ENCODE measurements around the gene CT47A1. TPM values are rescaled to one million over a fixed set of nuclear protein-coding genes. Genes with fewer than 3 reads are reported as not detected.

The CT47A1 gene
- total and polyA plus RNA-seq, 10 of the 15 experiments (the other 5 are each of a cell fraction or from before 2014, with no cell fraction given): not detected

GRCh38 chrX:121028419-121028818, 42.9 kb upstream of the CT47A1 start (continued):
- TF ChIP-seq BCL3 (IDR thresholded peaks at IDR 0.05; ENCODE audit: borderline replicate concordance, insufficient read depth, low read depth, low read length, poor library complexity, severe bottlenecking) (no peak), SIN3A (IDR thresholded peaks at IDR 0.05; ENCODE audit: low read depth, low read length) (no peak), REST (IDR thresholded peaks at IDR 0.05; ENCODE audit: low read depth, low read length) (no peak), MXI1 (IDR thresholded peaks at IDR 0.05; ENCODE audit: low read depth, low read length) (no peak), HDAC6 (IDR thresholded peaks at IDR 0.05; ENCODE audit: unreplicated experiment) (no peak)

- H4K20me1 ChIP-seq (ENCODE audit: control insufficient read depth, insufficient read depth): no peaks in the 10 kb centered on the region
- no peak overlapping the region for H3K4me2 ChIP-seq (ENCODE audit: control insufficient read depth, insufficient read depth)
- H2AFZ ChIP-seq (ENCODE audit: control insufficient read depth, low read depth, low read length): no peak overlapping the region
- intact Hi-C loops (cut with micrococcal nuclease; ENCODE audit: unreplicated experiment) (no loop called here), in situ Hi-C loops (cut with MboI) (no loop called here)
- FAIRE-seq (no peak), ATAC-seq (no peak), DNase-seq (ENCODE audit: low read depth, low spot score) (no peak)
- ChIA-PET POLR2A (no interaction called here), RAD21 (ENCODE audit: unreplicated experiment) (no interaction called here), SMC1A (ENCODE audit: uncharacterized antibody, unreplicated experiment) (no interaction called here), CTCF (no interaction called here)
- H3K79me2 ChIP-seq (ENCODE audit: control insufficient read depth, insufficient read depth, low read length): no peaks in the 10 kb centered on the region
- 3% methylated on average over 2 of the region's 2 CpGs for WGBS (ENCODE audit: insufficient coverage, insufficient replicate concordance, low lambda C conversion rate, missing lambda C conversion rate)
- no peaks in the 10 kb centered on the region for H3K36me3 ChIP-seq (ENCODE audit: control insufficient read depth in 2 of 2, insufficient read depth in 2 of 2, low read length in 1 of 2)
- H3K9me3 ChIP-seq (replicated peaks; ENCODE audit: control insufficient read depth, insufficient read depth, low read length): no peaks in the 10 kb centered on the region; the same call in 2 of the 3 replicates
- TF ChIP-seq IKZF1 (conservative IDR thresholded peaks at IDR 0.05): no peak
- no peaks in the 10 kb centered on the region for H3K4me1 ChIP-seq (ENCODE audit: control insufficient read depth, insufficient read depth, low read length)
- no peak overlapping the region for H3K9ac ChIP-seq (ENCODE audit: control insufficient read depth, insufficient read depth, low read length)
- H3K4me3 ChIP-seq: no peak overlapping the region
- no peak overlapping the region for H3K27ac ChIP-seq (ENCODE audit: control insufficient read depth, insufficient read depth)
- no peaks in the 10 kb centered on the region for H3K27me3 ChIP-seq (replicated peaks in 1 of 2; ENCODE audit: control insufficient read depth in 2 of 2, insufficient read depth in 2 of 2, low read length in 1 of 2)
- no TSS peak for BruUV-seq (replicated peaks)
Observed at GRCh38 chrX:121014826-121015225, 29.3 kb upstream of the CT47A1 start.

Measured in GM12878 (cell line).